Osteocyte (in vitro differentiated cells): ENCODE measurements around the gene PAQR7. TPM values are rescaled to one million over a fixed set of nuclear protein-coding genes. Genes with fewer than 3 reads are reported as not detected.
"Not testable (repeated sequence)": the region's sequence is repeated elsewhere in the genome, so short reads cannot be mapped to it uniquely, and the experiment has no call there.

Source experiments
- DNase-seq: peaks from one replicate; pipeline ENCODE4 v3.0.0; 2021; ENCODE audit warnings: mixed read lengths; ENCODE audit not compliant: unreplicated experiment; ENCODE audit errors: extremely low spot score
- H3K27ac Mint-ChIP-seq: one replicate; pipeline ENCODE4 v1.8.0; 2021; ENCODE audit warnings: mild to moderate bottlenecking, mixed read lengths; ENCODE audit not compliant: unreplicated experiment
- H3K27me3 Mint-ChIP-seq: one replicate; pipeline ENCODE4 v1.8.0; 2021; ENCODE audit warnings: mixed read lengths; ENCODE audit not compliant: unreplicated experiment
- H3K36me3 Mint-ChIP-seq: one replicate; pipeline ENCODE4 v1.8.0; 2021; ENCODE audit warnings: mixed read lengths; ENCODE audit not compliant: unreplicated experiment
- H3K4me1 Mint-ChIP-seq: one replicate; pipeline ENCODE4 v1.8.0; 2021; ENCODE audit warnings: mixed read lengths; ENCODE audit not compliant: unreplicated experiment
- H3K4me3 Mint-ChIP-seq: one replicate; pipeline ENCODE4 v1.8.0; 2021; ENCODE audit warnings: mild to moderate bottlenecking, moderate library complexity, mixed read lengths; ENCODE audit not compliant: unreplicated experiment
- H3K9me3 Mint-ChIP-seq: one replicate; pipeline ENCODE4 v1.8.0; 2021; ENCODE audit warnings: mixed read lengths; ENCODE audit not compliant: unreplicated experiment
- total RNA-seq: library from RNA; stranded (reverse); gene quantifications from 2 replicates; pipeline ENCODE4 v1.2.1, GENCODE V29; 2021
- TF ChIP-seq, protein P1 (sequence below): fragments of 200-600 bp; sonication (generic); IDR thresholded peaks from 2 replicates; pipeline ENCODE4 v1.5.0; 2021; ENCODE audit warnings: antibody characterized with exemption, mild to moderate bottlenecking, moderate library complexity

Gene PAQR7
- total RNA-seq, 1 donor from 2014 or later = 11.0 TPM

DNA sequence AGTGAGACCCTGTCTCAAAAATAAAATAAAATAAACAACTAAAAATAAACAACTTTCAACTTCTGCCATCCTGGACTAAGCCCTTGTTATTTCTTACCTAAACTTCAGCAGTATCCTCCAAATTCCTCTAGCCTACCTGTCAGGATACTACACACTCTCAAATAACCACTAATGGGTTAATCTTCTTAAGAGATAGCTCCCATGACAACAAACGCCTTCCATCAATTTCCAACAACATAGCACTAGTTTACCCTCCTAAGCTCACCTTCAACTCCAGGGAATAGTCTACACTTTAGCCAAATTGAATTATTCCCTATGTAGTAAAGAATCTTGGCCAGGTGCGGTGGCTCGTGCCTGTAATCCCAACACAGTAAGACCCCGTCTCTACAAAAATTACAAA is 27.6 kb downstream of the PAQR7 start:
- DNase-seq = no peak
- Mint-ChIP-seq H3K27ac (no peak overlapping the region), H3K4me3 (no peak overlapping the region), H3K4me1 (no peaks in the 10 kb centered on the region), H3K9me3 (no peaks in the 10 kb centered on the region), H3K36me3 (no peaks in the 10 kb centered on the region), H3K27me3 (no peaks in the 10 kb centered on the region)
- TF ChIP-seq, protein P1, sequence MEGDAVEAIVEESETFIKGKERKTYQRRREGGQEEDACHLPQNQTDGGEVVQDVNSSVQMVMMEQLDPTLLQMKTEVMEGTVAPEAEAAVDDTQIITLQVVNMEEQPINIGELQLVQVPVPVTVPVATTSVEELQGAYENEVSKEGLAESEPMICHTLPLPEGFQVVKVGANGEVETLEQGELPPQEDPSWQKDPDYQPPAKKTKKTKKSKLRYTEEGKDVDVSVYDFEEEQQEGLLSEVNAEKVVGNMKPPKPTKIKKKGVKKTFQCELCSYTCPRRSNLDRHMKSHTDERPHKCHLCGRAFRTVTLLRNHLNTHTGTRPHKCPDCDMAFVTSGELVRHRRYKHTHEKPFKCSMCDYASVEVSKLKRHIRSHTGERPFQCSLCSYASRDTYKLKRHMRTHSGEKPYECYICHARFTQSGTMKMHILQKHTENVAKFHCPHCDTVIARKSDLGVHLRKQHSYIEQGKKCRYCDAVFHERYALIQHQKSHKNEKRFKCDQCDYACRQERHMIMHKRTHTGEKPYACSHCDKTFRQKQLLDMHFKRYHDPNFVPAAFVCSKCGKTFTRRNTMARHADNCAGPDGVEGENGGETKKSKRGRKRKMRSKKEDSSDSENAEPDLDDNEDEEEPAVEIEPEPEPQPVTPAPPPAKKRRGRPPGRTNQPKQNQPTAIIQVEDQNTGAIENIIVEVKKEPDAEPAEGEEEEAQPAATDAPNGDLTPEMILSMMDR = no peak

- TF ChIP-seq, protein P1 = no peak
- DNase-seq = no peak
- H3K4me3 Mint-ChIP-seq = no peak overlapping the region
- H3K27me3 Mint-ChIP-seq = no peaks in the 10 kb centered on the region
- H3K9me3 Mint-ChIP-seq = no peaks in the 10 kb centered on the region
- H3K36me3 Mint-ChIP-seq = no peaks in the 10 kb centered on the region
- H3K4me1 Mint-ChIP-seq = no peaks in the 10 kb centered on the region
- no peak overlapping the region for H3K27ac Mint-ChIP-seq
Measured at GRCh38 chr1:25845664-25846063, 29.8 kb downstream of the PAQR7 start.

GRCh38 chr1:25844536-25845337 is 30.8 kb downstream of the PAQR7 start:
- Mint-ChIP-seq H3K36me3 (no peaks in the 10 kb centered on the region), H3K27me3 (no peaks in the 10 kb centered on the region), H3K9me3 (no peaks in the 10 kb centered on the region), H3K27ac (no peak overlapping the region), H3K4me3 (no peak overlapping the region), H3K4me1 (no peaks in the 10 kb centered on the region)
- no peak for DNase-seq
- TF ChIP-seq, protein P1 = no peak

DNA sequence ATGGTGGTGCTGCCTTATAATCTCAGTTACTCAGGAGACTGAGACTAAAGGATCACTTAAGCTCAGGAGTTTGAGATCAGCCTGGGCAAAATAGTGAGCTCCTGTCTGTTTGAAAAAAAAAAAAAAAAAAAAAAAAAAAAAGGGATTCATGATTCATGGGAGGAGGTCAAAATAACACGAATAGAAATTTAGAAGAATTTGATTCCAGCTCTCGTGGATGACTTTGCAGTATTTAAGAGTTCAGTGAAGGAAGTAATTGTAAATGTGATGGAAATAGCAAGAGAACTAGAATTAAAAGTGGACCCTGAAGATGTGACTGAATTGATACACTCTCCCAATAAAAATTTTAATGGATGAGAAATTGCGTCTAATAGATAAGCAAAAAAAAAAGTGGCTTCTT is 32.0 kb downstream of the PAQR7 start:
- Mint-ChIP-seq H3K27ac (no peak overlapping the region), H3K4me1 (no peaks in the 10 kb centered on the region)

DNA sequence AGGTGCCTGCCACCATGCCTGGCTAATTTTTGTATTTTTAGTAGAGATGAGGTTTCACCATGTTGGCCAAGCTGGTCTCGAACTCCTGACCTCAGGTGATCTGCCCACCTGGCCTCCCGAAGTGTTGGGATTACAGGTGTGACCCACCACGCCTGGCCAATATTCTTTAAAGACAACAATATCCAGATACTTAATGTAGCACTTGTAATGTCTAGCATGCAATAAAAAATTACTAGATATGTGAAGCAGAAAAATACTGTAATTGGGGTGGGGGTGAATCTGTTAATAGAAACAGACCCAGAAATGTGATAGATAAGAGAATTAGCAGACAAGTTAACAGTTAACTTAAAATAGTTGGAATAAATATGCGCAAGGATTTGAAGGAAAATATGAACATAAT is 35.7 kb downstream of the PAQR7 start:
- peaks cover 27% of the 10 kb centered on the region for H3K4me1 Mint-ChIP-seq
- H3K9me3 Mint-ChIP-seq, H3K36me3 Mint-ChIP-seq, H3K4me3 Mint-ChIP-seq, DNase-seq, H3K27ac Mint-ChIP-seq, H3K27me3 Mint-ChIP-seq: not testable (repeated sequence)

More for the DNA sequence above, 32.0 kb downstream of the PAQR7 start:
- TF ChIP-seq, protein P1 = no peak
- H3K4me3 Mint-ChIP-seq = no peak overlapping the region
- H3K27me3 Mint-ChIP-seq = no peaks in the 10 kb centered on the region
- no peak for DNase-seq
- H3K9me3 Mint-ChIP-seq = no peaks in the 10 kb centered on the region
- no peaks in the 10 kb centered on the region for H3K36me3 Mint-ChIP-seq
